Lung (tissue), 12 donors: Measurements from ENCODE around the gene MORC1. TPM values are rescaled to one million over a fixed set of nuclear protein-coding genes. Genes with fewer than 3 reads are reported as not detected.

Source experiments
- ATAC-seq: fragments of 200-7000 bp; cut with Tn5 transposase; one replicate; pipeline ENCODE4 v1.9.1; 2020; ENCODE audit warnings: moderate number of reproducible peaks; ENCODE audit not compliant: insufficient read depth, low FRiP score
- DNase-seq, 3 donors: peaks; one replicate each; pipeline ENCODE4 v3.0.0-alpha.2; 2013 to 2017
- H3K27ac ChIP-seq, 2 donors: one replicate each; pipeline ENCODE4 v1.5.1; 2013; ENCODE audit warnings: mild to moderate bottlenecking in 2 of 2, moderate library complexity in 2 of 2, control low read depth in 1 of 2, inconsistent platforms in 1 of 2, low read depth in 1 of 2, low read length in 1 of 2
- H3K27me3 ChIP-seq, 3 donors: one replicate each; pipeline ENCODE4 v1.5.1; 2013; ENCODE audit warnings: low read length in 2 of 3; ENCODE audit not compliant: control insufficient read depth in 3 of 3, insufficient read depth in 3 of 3
- H3K36me3 ChIP-seq, 4 donors: one replicate each; pipeline ENCODE4 v1.5.1; 2013; ENCODE audit warnings: low read length in 4 of 4, mild to moderate bottlenecking in 1 of 4, moderate library complexity in 1 of 4; ENCODE audit not compliant: control insufficient read depth in 4 of 4, insufficient read depth in 4 of 4
- H3K4me1 ChIP-seq, 5 donors: one replicate each; pipeline ENCODE4 v1.5.1; 2013; ENCODE audit warnings: low read length in 5 of 5, mild to moderate bottlenecking in 2 of 5, moderate library complexity in 1 of 5; ENCODE audit not compliant: control insufficient read depth in 5 of 5, insufficient read depth in 5 of 5
- H3K4me3 ChIP-seq: one replicate; pipeline ENCODE4 v1.5.1; 2013; ENCODE audit warnings: mild to moderate bottlenecking, control low read depth, moderate library complexity
- H3K9ac ChIP-seq, 2 donors: one replicate each; pipeline ENCODE4 v1.5.1; 2013; ENCODE audit warnings: low read length in 2 of 2, control low read depth in 1 of 2; ENCODE audit not compliant: insufficient read depth in 1 of 2
- H3K9me3 ChIP-seq, 4 donors: one replicate each; pipeline ENCODE4 v1.5.1; 2013; ENCODE audit warnings: low read length in 3 of 4, mild to moderate bottlenecking in 1 of 4, moderate library complexity in 1 of 4; ENCODE audit not compliant: control insufficient read depth in 4 of 4, insufficient read depth in 3 of 4
- CTCF ChIP-seq: IDR thresholded peaks from 2 replicates; pipeline ENCODE4 v1.5.1; 2012; ENCODE audit warnings: mild to moderate bottlenecking; ENCODE audit errors: control extremely low read depth, extremely low read depth
- WGBS, 2 donors: extraction: QIAGEN DNeasy Blood & Tissue Kit; methylation state at CpG; one replicate each; pipeline ENCODE4 v1.1.7; 2013; 5-methylcytosine and 5-hydroxymethylcytosine counted together
- polyA plus RNA-seq, 2 donors: library from polyadenylated mRNA; stranded (reverse); fragments of 200-250 nt; gene quantifications; one replicate each; pipeline ENCODE4 v1.2.1, GENCODE V29; 2013
- total RNA-seq, 2 donors: library from RNA; depleted of rRNA in 1 of 2; stranded (reverse); fragments of >200 nt in 1 of 2; gene quantifications; one replicate each; pipeline ENCODE4 v1.2.1, GENCODE V29; 2014 to 2021
- donor health status: control.
- donor health status: control.
- donor health status: Bipolar disorder and iron deficiency.
- donor health status: healthy.
- donor health status: DM: yes; HTN: yes; CAD: no.

The MORC1 gene
- total and polyA plus RNA-seq, 4 donors, result not detected

GRCh38 chr3:109050591-109051167, 67.3 kb downstream of the MORC1 start:
- WGBS, 2 donors, result 35 to 38% methylated on average over 3 of the region's 3 CpGs
- Histone ChIP-seq H3K9ac (no peak overlapping the region), H3K9me3 (no peaks in the 10 kb centered on the region), H3K27ac (no peak overlapping the region), H3K4me3 (no peak overlapping the region), H3K36me3 (no peaks in the 10 kb centered on the region), H3K4me1 (no peaks in the 10 kb centered on the region), H3K27me3 (no peaks in the 10 kb centered on the region)
- no peak for TF ChIP-seq CTCF
- DNase-seq (no peak), ATAC-seq (no peak)

- H3K4me1 ChIP-seq, result no peaks in the 10 kb centered on the region
- H3K4me3 ChIP-seq, result no peak overlapping the region
- no peak overlapping the region for H3K27ac ChIP-seq
- ATAC-seq, result no peak
- no peaks in the 10 kb centered on the region for H3K27me3 ChIP-seq
- 90 to 92% methylated on average over 2 of the region's 2 CpGs for WGBS, 2 donors
- no peak for TF ChIP-seq CTCF
- no peaks in the 10 kb centered on the region for H3K9me3 ChIP-seq
- H3K9ac ChIP-seq, result no peak overlapping the region
- no peak for DNase-seq
- H3K36me3 ChIP-seq, result no peaks in the 10 kb centered on the region
Observed at GRCh38 chr3:109047366-109047765, 70.6 kb downstream of the MORC1 start.

- Histone ChIP-seq H3K9me3 (no peaks in the 10 kb centered on the region), H3K27ac (no peak overlapping the region), H3K9ac (no peak overlapping the region), H3K4me3 (no peak overlapping the region), H3K27me3 (no peaks in the 10 kb centered on the region), H3K36me3 (no peaks in the 10 kb centered on the region), H3K4me1 (no peaks in the 10 kb centered on the region)
- 91 to 92% methylated on average over 6 of the region's 6 CpGs for WGBS, 2 donors
- no peak for TF ChIP-seq CTCF
- ATAC-seq, result no peak
- DNase-seq, result no peak
Observed at GRCh38 chr3:109045271-109046040, 72.5 kb downstream of the MORC1 start.

- H3K9ac ChIP-seq, result no peak overlapping the region
- no peak for TF ChIP-seq CTCF
- no peak for DNase-seq
- 93 to 94% methylated on average over 1 of the region's 1 CpG for WGBS, 2 donors
- no peak overlapping the region for H3K4me3 ChIP-seq
- H3K36me3 ChIP-seq, result no peaks in the 10 kb centered on the region
- no peak overlapping the region for H3K27ac ChIP-seq
- H3K4me1 ChIP-seq, result no peaks in the 10 kb centered on the region
- H3K27me3 ChIP-seq, result peaks cover 0 to 6% (median 2%) of the 10 kb centered on the region in 3 donors
- ATAC-seq, result no peak
- no peaks in the 10 kb centered on the region for H3K9me3 ChIP-seq
Observed at GRCh38 chr3:109035082-109035481, 82.9 kb downstream of the MORC1 start.
